ENCODE results near the gene NELFB.

NELFB gene

GRCh38 chr9:137313956-137314560 is 58.9 kb downstream of the NELFB start:
- DNase-seq (ENCODE audit: low read depth in 1 of 2, low spot score in 1 of 2), result no peak

- DNase-seq (ENCODE audit: low read depth in 1 of 2, low spot score in 1 of 2), result no peak
These were observed 59.7 kb downstream of the NELFB start for GRCh38 chr9:137314561-137315560.

- DNase-seq (ENCODE audit: low read depth in 1 of 2, low spot score in 1 of 2), result no peak
These were observed 60.5 kb downstream of the NELFB start for GRCh38 chr9:137315581-137316011.

GRCh38 chr9:137316012-137316981 is 61.2 kb downstream of the NELFB start:
- DNase-seq (ENCODE audit: low read depth in 1 of 2, low spot score in 1 of 2), result no peak

- DNase-seq (ENCODE audit: low read depth in 1 of 2, low spot score in 1 of 2), result no peak
These were observed 62.0 kb downstream of the NELFB start for GRCh38 chr9:137317021-137317717.

DNA sequence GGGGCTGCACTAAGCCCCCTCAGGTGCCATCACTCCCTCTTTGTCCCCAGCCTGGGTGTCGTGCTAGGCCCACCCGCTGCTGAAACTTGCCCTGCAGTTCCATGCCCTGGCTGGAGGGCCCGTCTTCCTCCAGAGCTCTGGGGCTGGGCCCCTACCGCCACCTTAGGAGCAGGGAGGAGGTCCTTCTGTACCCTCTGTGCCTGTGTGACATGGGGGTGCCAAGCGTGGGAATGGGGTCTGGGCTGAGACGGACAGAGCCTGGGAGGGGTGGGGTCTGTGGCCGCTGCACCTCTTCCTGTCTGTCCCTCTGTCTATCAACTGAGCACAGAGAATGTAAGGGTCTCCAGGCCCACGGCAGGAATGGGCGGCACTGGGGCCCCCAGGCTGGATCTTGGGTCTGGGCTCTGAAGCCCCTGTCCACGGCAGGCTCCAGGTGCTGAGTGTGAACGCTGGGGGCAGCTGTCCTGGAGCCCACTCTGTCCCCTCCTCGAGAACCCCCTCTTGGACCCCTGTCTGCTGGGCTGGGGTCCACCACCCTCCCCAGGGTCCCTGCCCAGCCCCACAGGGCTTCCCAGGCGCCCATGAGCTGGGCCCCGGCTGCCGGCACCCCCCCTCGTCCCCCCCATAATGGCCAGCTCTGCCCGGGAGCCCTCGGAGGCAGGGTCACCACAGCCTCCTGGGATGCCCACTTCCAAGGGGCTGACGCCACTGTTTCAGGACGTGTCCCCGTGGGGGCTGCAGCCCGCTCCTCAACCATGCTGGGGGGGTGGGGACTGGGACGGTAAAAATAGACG is 62.8 kb downstream of the NELFB start:
- DNase-seq (ENCODE audit: low read depth in 1 of 2, low spot score in 1 of 2), result no peak

DNA sequence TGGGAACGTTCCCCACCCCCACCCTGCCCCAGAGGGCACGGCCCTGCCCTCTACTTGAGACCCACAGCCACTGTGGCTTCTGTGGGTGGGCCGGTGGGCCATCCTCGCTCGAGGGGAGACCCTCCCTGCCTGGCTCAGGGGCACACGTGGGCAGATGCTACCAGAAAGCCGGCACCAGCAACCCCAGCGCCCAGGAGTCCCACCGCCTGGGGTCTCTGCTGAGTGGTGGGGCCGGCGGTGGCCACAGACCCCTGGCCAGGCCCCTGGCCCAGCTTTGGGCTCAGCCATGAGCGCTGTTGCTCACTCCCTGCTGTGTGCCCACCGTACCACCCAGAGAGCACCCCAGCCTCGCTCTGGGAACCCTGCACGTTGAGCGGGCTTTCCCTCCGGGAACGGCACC is 63.5 kb downstream of the NELFB start:
- DNase-seq (ENCODE audit: low read depth in 1 of 2, low spot score in 1 of 2), result no peak

- DNase-seq (ENCODE audit: low read depth in 1 of 2, low spot score in 1 of 2), result no peak
These were observed 64.0 kb downstream of the NELFB start for GRCh38 chr9:137319011-137319738.

DNA sequence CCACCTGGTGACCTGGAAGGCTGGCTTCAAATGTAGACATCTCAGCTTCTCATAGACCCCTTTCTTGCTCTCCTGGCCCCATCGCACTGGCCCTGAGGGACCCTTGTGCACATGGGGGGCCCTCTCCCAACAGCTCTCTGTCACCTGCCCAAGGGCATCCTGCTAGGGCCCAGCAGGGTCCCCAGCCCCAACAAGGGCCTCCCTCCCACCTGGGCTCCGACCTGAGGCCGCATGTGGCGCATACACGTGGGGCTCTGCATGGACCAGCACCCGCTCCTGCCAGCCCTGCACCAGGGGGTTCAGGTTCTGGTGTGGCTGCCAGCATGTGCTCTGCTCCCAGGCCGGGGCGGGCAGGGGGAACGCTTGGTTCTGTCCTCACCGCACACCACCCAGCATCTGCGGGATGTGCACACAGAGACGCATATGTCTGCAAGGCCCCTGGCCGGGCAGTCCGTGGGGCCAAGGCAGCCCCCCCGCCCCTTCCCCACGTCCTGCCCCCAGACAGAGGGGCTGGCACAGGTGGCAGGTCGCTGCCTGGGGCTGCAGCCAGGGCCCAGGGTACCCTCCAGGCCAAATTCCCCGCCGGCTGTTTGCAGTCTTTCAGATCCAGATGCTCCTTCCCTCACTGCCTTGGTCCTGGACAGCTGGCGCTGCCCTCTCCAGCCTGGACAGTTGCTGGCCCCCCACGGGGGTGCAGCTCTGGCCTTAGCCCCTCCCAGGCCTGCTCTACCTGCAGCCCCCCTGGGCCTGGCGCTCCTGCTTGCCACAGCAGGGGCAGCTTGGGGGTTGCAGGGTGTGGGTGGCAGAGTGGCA is 64.8 kb downstream of the NELFB start:
- no peak for DNase-seq (ENCODE audit: low read depth in 1 of 2, low spot score in 1 of 2)

DNA sequence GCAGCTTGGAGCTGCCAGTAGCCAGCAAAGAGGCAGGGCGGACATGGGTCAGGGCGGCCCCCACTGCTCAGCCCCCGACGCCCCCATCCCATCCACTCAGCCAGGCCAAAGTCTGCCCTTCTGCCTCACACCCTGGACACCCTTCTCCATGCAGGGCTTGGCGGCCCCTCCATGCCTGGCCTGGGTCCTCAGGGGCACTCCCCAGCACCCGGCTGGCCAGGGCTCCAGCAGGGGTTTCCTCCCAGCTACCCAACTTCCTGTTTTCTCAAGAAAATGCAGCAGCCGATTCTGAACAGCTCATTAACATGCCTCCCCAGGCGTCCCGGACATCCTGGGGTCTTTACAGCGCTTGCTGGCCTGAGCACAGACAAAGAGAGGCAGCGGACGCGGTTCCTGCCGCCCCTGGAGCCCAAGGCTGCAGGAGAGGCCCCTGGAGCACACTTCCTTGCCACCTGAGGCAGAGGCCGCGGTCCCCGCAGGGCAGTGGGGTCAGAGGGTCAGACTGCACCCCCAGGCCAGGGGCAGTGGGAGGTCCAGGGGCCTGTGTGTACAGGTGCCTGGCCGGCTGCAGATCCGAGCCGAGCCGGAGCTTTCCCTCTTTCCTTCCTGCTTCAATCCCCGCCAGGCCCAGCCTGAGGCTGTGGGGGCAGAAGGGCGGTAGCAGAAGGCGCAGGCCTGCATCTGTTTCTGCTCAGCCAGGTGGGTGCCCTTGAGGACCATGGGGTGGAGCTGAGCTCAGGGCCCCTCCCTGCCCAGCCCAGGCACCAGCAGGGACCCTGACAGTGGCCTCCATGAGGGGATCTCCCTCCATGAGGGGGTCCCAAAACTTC is 65.6 kb downstream of the NELFB start:
- no peak for DNase-seq (ENCODE audit: low read depth in 1 of 2, low spot score in 1 of 2)

DNA sequence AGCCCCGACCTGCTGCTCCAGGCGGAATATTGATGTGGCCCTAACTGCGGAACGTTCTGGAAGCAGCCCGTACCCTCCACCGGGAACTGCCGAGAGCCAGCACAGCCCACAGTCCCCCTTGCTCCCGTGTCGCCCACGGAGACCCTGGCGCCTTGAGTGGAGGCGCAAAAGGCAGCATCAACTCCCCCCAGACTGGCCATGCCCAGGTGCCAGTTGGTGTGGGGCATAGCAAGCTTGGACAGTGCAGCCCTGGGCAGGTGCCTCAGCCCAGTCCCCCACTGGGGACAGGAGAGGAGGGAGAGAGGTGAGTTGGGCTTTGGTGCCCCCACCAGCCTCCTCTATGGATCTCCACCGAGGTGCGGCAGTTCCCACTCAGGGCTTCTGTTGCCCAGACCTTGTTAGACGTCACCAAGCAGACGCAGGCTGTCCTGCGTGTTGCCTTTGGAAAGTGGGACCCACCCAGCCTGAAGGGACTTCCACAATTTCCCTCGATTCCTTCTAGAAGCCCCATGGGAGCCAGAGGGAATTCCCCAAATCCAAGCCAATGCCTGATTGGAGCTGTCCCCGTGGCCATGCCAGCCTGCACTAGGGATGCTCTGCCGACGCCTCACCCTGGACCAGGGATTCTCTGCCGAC is 66.7 kb downstream of the NELFB start:
- no peak for DNase-seq (ENCODE audit: low read depth in 1 of 2, low spot score in 1 of 2)
